A549 (cell line): ENCODE data around the gene MYL1. TPM values are rescaled to one million over a fixed set of nuclear protein-coding genes. Genes with fewer than 3 reads are reported as not detected.
A peak's percentile ranks its signal among the peaks of the same experiment; 100 is the strongest.

Source experiments
- ATAC-seq, 2 experiments: fragments of 200-7000 bp in 1 of 2; fragments of >200 bp in 1 of 2; cut with Nextera tagmentation in 1 of 2; cut with Tn5 transposase in 1 of 2; 3 replicates each; pipeline versions ENCODE4 v1.8.0 to v1.9.1; 2018 to 2020; ENCODE audit warnings: mild to moderate bottlenecking in 1 of 2, moderate library complexity in 1 of 2
- CTCF ChIA-PET: fragments of 300-600 bp; sonication (Branson Sonifier 250); formaldehyde crosslinking; extraction: SDS; loops from one replicate; lab custom pipeline; 2021; ENCODE audit warnings: antibody characterized with exemption, inconsistent platforms; lab: Yijun Ruan, JAX
- POLR2A ChIA-PET: fragments of 350-600 bp; formaldehyde crosslinking; extraction: SDS; loops from one replicate; lab custom pipeline; 2021; ENCODE audit warnings: antibody characterized with exemption, inconsistent platforms; lab: Yijun Ruan, JAX
- DNase-seq, 2 experiments: peaks; one replicate each; pipeline versions ENCODE4 v3.0.0 to v3.0.0-alpha.2; 2011 to 2016; ENCODE audit warnings: low read depth in 1 of 2, low spot score in 1 of 2
- FAIRE-seq: peaks from 2 replicates; lab custom pipeline; 2011; peaks lifted over from hg19 to GRCh38; lab: Jason Lieb, UNC
- H3K27ac ChIP-seq, 2 experiments: fragments of >200 bp; sonication (Bioruptor Twin); formaldehyde crosslinking; 3 replicates each; pipeline ENCODE4 v1.5.1; 2016 to 2017
- H3K4me1 ChIP-seq: fragments of >200 bp; sonication (Bioruptor Twin); formaldehyde crosslinking; 3 replicates; pipeline ENCODE4 v1.6.1; 2016
- H3K4me2 ChIP-seq: fragments of >200 bp; sonication (Bioruptor Twin); formaldehyde crosslinking; 3 replicates; pipeline ENCODE4 v1.6.1; 2016
- H3K4me3 ChIP-seq: fragments of >200 bp; sonication (Bioruptor Twin); formaldehyde crosslinking; 3 replicates; pipeline ENCODE4 v1.5.1; 2016
- H3K9me3 ChIP-seq: fragments of >200 bp; sonication (Bioruptor Twin); formaldehyde crosslinking; 3 replicates; pipeline ENCODE4 v1.6.1; 2016
- CBX8 ChIP-seq: fragments of 200-600 bp; sonication (generic); IDR thresholded peaks from 2 replicates; pipeline ENCODE4 v1.6.1; 2016
- CHD2 ChIP-seq: fragments of 150-350 bp; IDR thresholded peaks from 2 replicates; pipeline ENCODE4 v1.6.1; 2014; ENCODE audit warnings: low read length; ENCODE audit not compliant: partially characterized antibody
- FOSB ChIP-seq: fragments of 250-450 bp; sonication (Bioruptor Pico); IDR thresholded peaks from 2 replicates; pipeline ENCODE4 v1.5.0; 2020; ENCODE audit warnings: mild to moderate bottlenecking, moderate library complexity
- FOSL2 ChIP-seq, 2 experiments: fragments of 450-650 bp in 1 of 2; fragments of >200 bp in 1 of 2; sonication (Bioruptor Twin) in 1 of 2; formaldehyde crosslinking; IDR thresholded peaks; 2 replicates each; pipeline versions ENCODE4 v1.5.0 to v1.6.1; 2016 to 2020; ENCODE audit warnings: mild to moderate bottlenecking in 1 of 2, moderate library complexity in 1 of 2
- GATA3 ChIP-seq: IDR thresholded peaks from 2 replicates; pipeline ENCODE4 v1.6.1; 2012; ENCODE audit warnings: borderline replicate concordance
- HOXA7 ChIP-seq: fragments of 250-450 bp; sonication (Bioruptor Pico); IDR thresholded peaks from 2 replicates; pipeline ENCODE4 v1.5.0; 2020; ENCODE audit warnings: mild to moderate bottlenecking, moderate library complexity
- HOXB13 ChIP-seq: fragments of 250-450 bp; sonication (Bioruptor Pico); IDR thresholded peaks from 2 replicates; pipeline ENCODE4 v1.5.0; 2020; ENCODE audit warnings: low read depth, mild to moderate bottlenecking, moderate library complexity
- HOXB5 ChIP-seq: fragments of 250-450 bp; sonication (Bioruptor Pico); IDR thresholded peaks from 2 replicates; pipeline ENCODE4 v1.5.0; 2020; ENCODE audit warnings: mild to moderate bottlenecking, moderate library complexity
- JUNB ChIP-seq: fragments of >200 bp; sonication (Bioruptor Twin); formaldehyde crosslinking; IDR thresholded peaks from 2 replicates; pipeline ENCODE4 v1.6.1; 2016
- MAZ ChIP-seq: fragments of 150-350 bp; IDR thresholded peaks from 2 replicates; pipeline ENCODE4 v1.6.1; 2014; ENCODE audit warnings: antibody characterized with exemption, low read depth, low read length, borderline replicate concordance
- MYC ChIP-seq: IDR thresholded peaks from 2 replicates; pipeline ENCODE4 v1.6.1; 2012; ENCODE audit warnings: mild to moderate bottlenecking, inconsistent platforms, low read length, improper control_type of control experiment, borderline replicate concordance
- NPAS2 ChIP-seq: fragments of 250-450 bp; sonication (Bioruptor Pico); IDR thresholded peaks from 2 replicates; pipeline ENCODE4 v1.8.0; 2022; ENCODE audit warnings: mild to moderate bottlenecking, moderate library complexity, borderline replicate concordance
- NR3C1 ChIP-seq: fragments of >200 bp; sonication (Bioruptor Twin); formaldehyde crosslinking; IDR thresholded peaks from 3 replicates; pipeline ENCODE4 v1.6.1; 2017
- PHF8 ChIP-seq: fragments of 200-600 bp; sonication (generic); IDR thresholded peaks from 2 replicates; pipeline ENCODE4 v1.6.1; 2016; ENCODE audit warnings: low read depth, mild to moderate bottlenecking, antibody characterized with exemption, moderate library complexity, borderline replicate concordance
- POLR2A ChIP-seq: IDR thresholded peaks from 2 replicates; pipeline ENCODE4 v1.6.1; 2012; ENCODE audit warnings: mild to moderate bottlenecking, low read length
- RFX5 ChIP-seq: fragments of 450-650 bp; IDR thresholded peaks from 2 replicates; pipeline ENCODE4 v1.7.1; 2014; ENCODE audit warnings: antibody characterized with exemption, mild to moderate bottlenecking, moderate library complexity
- RNF2 ChIP-seq: fragments of 200-600 bp; sonication (generic); IDR thresholded peaks from 2 replicates; pipeline ENCODE4 v1.6.1; 2016; ENCODE audit warnings: low read depth, mild to moderate bottlenecking, antibody characterized with exemption, moderate library complexity, borderline replicate concordance
- TFCP2L1 ChIP-seq: fragments of 250-450 bp; sonication (Bioruptor Pico); IDR thresholded peaks from 2 replicates; pipeline ENCODE4 v1.5.0; 2021; ENCODE audit warnings: mild to moderate bottlenecking
- ZC3H11A ChIP-seq: fragments of 450-650 bp; IDR thresholded peaks from 2 replicates; pipeline ENCODE4 v1.6.1; 2014; ENCODE audit warnings: antibody characterized with exemption, mild to moderate bottlenecking
- ZFP36 ChIP-seq: fragments of 450-650 bp; IDR thresholded peaks from 2 replicates; pipeline ENCODE4 v1.6.1; 2014; ENCODE audit warnings: borderline replicate concordance; ENCODE audit not compliant: partially characterized antibody
- ZNF302 ChIP-seq: fragments of 250-450 bp; sonication (Bioruptor Pico); IDR thresholded peaks from 2 replicates; pipeline ENCODE4 v1.9.0; 2021; ENCODE audit warnings: inconsistent platforms, mild to moderate bottlenecking, moderate library complexity
- WGBS: methylation state at CpG from one replicate; pipeline ENCODE4 v1.1.6; 2017; ENCODE audit errors: missing lambda C conversion rate; 5-methylcytosine and 5-hydroxymethylcytosine counted together
- polyA plus RNA-seq, 4 experiments: library from polyadenylated mRNA; depleted of rRNA in 3 of 4; stranded (reverse); fragments of >200 nt; fragmentation: RNase III in 1 of 4; extraction: RNeasy Plus Mini Kit Qiagen cat#74134 plus additional on column Dnase treatment in 1 of 4; gene quantifications; 2 replicates in 3 of 4; 3 replicates in 1 of 4; pipeline ENCODE4 v1.2.3, GENCODE V29; 2011 to 2017
- TF ChIP-seq, protein P1 (sequence below): fragments of 150-350 bp; IDR thresholded peaks from 2 replicates; pipeline ENCODE4 v1.6.1; 2014; ENCODE audit warnings: low read depth, mild to moderate bottlenecking, low read length
- TF ChIP-seq, protein P2 (sequence below): fragments of 450-650 bp; IDR thresholded peaks from 2 replicates; pipeline ENCODE4 v1.6.1; 2014; ENCODE audit warnings: antibody characterized with exemption
- TF ChIP-seq, protein P3 (sequence below): IDR thresholded peaks from 2 replicates; pipeline ENCODE4 v1.6.1; 2012
- TF ChIP-seq, protein P4 (sequence below): fragments of >200 bp; sonication (Bioruptor Twin); formaldehyde crosslinking; IDR thresholded peaks from 3 replicates; pipeline ENCODE4 v1.6.1; 2016
- TF ChIP-seq, protein P5 (sequence below): IDR thresholded peaks from 2 replicates; pipeline ENCODE4 v1.6.1; 2012; ENCODE audit warnings: low read depth, borderline replicate concordance
- TF ChIP-seq, protein P6 (sequence below): fragments of 250-450 bp; sonication (Bioruptor Pico); IDR thresholded peaks from 2 replicates; pipeline ENCODE4 v1.5.0; 2020; ENCODE audit warnings: low read depth, mild to moderate bottlenecking, moderate library complexity

MYL1 gene
- polyA plus RNA-seq, 2 of the 4 experiments (the other 2 are of a cell fraction), result not detected

DNA sequence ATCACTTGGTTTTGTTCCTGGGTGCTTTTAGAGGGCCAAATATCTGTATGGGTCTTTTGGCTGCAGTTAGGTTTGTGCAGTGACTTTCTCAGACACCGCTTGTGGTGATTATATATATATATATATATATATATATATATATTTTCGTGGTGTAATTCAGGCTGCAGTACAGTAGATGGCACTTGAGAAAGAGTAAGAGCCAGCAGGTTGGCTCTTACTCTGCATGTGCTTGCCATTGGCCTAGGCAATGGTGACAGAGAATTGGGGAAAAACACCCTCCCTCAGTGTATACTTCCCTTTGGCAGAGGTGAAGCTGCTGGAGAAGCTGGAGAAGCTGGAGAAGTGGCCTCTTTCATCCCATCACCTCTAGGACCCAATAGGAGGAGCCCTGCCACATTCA is 22.2 kb upstream of the MYL1 start:
- DNase-seq (no peak), FAIRE-seq (no peak), ATAC-seq (peak in 1 of 2 experiments; percentile 34; a peak in 3 of 6 replicates)
- Histone ChIP-seq H3K9me3 (no peaks in the 10 kb centered on the region), H3K4me1 (no peaks in the 10 kb centered on the region), H3K27ac (no peak overlapping the region), H3K4me3 (no peak overlapping the region), H3K4me2 (no peak overlapping the region)
- TF ChIP-seq RFX5 (no peak), MAZ (no peak), CHD2 (no peak), NR3C1 (no peak), HOXB13 (CRISPR knock-in tag) (no peak), HOXA7 (no peak), GATA3 (no peak), FOSL2 (IDR thresholded peaks at IDR 0.05) (no peak), FOSL2 (CRISPR knock-in tag; IDR thresholded peaks at IDR 0.05) (no peak), ZNF302 (CRISPR knock-in tag) (no peak), TFCP2L1 (CRISPR knock-in tag) (no peak), ZFP36 (no peak)
- TF ChIP-seq, protein P1, sequence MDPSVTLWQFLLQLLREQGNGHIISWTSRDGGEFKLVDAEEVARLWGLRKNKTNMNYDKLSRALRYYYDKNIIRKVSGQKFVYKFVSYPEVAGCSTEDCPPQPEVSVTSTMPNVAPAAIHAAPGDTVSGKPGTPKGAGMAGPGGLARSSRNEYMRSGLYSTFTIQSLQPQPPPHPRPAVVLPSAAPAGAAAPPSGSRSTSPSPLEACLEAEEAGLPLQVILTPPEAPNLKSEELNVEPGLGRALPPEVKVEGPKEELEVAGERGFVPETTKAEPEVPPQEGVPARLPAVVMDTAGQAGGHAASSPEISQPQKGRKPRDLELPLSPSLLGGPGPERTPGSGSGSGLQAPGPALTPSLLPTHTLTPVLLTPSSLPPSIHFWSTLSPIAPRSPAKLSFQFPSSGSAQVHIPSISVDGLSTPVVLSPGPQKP, result no peak
- POLR2A ChIA-PET, result no interaction called here
- CTCF ChIA-PET, result interaction anchor here (0.6 kb wide), 1 partner anchor 32 kb away, joined by 3 read pairs; no protein-coding TSS in a partner anchor
- 9% methylated on average over 2 of the region's 2 CpGs for WGBS

DNA sequence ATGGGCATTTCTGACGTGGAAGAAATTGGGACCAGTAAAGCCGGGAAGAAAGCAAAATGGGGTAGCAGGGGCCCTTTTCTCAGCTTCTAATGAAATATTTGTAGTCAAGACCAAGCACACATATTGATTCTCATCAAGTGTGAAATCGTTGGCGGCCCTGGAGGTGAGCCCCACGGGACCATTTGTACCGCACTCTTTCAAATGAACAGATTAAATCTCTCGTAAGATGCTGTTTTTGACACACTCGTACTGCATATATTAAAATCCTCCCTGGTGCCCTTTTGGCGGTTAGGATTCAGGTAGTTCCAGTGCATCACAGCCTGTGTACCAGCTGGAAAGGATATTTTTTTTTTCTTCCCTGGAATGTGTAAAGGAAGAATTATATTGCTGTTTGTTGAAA is 9.9 kb upstream of the MYL1 start:
- POLR2A ChIA-PET, result no interaction called here
- CTCF ChIA-PET, result no interaction called here
- Histone ChIP-seq H3K9me3 (no peaks in the 10 kb centered on the region), H3K4me3 (no peak overlapping the region), H3K4me2 (no peak overlapping the region), H3K4me1 (no peaks in the 10 kb centered on the region), H3K27ac (no peak overlapping the region)
- DNase-seq (no peak), FAIRE-seq (no peak), ATAC-seq (no peak)
- 21% methylated on average over 9 of the region's 9 CpGs for WGBS
- no peak for TF ChIP-seq FOSL2 (IDR thresholded peaks at IDR 0.05)
- TF ChIP-seq FOSL2 (CRISPR knock-in tag; IDR thresholded peaks at IDR 0.05), result no peak
- TF ChIP-seq RNF2, result no peak
- TF ChIP-seq, protein P2, sequence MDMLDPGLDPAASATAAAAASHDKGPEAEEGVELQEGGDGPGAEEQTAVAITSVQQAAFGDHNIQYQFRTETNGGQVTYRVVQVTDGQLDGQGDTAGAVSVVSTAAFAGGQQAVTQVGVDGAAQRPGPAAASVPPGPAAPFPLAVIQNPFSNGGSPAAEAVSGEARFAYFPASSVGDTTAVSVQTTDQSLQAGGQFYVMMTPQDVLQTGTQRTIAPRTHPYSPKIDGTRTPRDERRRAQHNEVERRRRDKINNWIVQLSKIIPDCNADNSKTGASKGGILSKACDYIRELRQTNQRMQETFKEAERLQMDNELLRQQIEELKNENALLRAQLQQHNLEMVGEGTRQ, result no peak

DNA sequence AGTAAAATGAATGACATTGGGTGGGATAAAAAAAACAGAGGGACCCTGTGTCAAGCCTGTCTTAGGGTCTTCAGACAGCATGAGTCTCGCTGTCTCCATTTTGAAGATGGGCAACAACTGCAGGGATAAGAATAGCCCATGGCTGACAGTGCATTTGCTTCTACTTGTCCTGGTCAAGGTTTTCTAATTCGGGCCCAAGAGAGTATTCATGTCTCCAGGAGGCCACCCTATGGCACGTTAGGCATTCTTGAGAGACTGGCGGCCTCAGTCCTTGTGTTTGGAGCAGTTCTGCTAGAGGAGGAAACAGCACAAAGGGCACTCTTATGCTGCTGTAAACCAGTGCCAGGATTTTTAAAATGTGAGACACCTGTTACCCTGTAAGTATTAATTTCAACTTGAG is 9.5 kb upstream of the MYL1 start:
- H3K9me3 ChIP-seq, result no peaks in the 10 kb centered on the region
- TF ChIP-seq NPAS2, result no peak
- TF ChIP-seq NR3C1, result no peak
- TF ChIP-seq, protein P1, result no peak
- no peak for TF ChIP-seq HOXB5 (CRISPR knock-in tag)
- TF ChIP-seq ZFP36, result no peak
- no peak for TF ChIP-seq CHD2
- TF ChIP-seq JUNB, result no peak
- no peak for TF ChIP-seq ZC3H11A
- TF ChIP-seq, protein P3, sequence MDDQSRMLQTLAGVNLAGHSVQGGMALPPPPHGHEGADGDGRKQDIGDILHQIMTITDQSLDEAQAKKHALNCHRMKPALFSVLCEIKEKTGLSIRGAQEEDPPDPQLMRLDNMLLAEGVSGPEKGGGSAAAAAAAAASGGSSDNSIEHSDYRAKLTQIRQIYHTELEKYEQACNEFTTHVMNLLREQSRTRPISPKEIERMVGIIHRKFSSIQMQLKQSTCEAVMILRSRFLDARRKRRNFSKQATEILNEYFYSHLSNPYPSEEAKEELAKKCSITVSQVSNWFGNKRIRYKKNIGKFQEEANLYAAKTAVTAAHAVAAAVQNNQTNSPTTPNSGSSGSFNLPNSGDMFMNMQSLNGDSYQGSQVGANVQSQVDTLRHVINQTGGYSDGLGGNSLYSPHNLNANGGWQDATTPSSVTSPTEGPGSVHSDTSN, result no peak
- TF ChIP-seq, protein P4, sequence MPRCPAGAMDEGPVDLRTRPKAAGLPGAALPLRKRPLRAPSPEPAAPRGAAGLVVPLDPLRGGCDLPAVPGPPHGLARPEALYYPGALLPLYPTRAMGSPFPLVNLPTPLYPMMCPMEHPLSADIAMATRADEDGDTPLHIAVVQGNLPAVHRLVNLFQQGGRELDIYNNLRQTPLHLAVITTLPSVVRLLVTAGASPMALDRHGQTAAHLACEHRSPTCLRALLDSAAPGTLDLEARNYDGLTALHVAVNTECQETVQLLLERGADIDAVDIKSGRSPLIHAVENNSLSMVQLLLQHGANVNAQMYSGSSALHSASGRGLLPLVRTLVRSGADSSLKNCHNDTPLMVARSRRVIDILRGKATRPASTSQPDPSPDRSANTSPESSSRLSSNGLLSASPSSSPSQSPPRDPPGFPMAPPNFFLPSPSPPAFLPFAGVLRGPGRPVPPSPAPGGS, result no peak
- TF ChIP-seq MYC, result no peak
- no peak for TF ChIP-seq PHF8
- no peak for TF ChIP-seq POLR2A
- TF ChIP-seq GATA3, result no peak
- no peak for TF ChIP-seq FOSB (CRISPR knock-in tag)
- TF ChIP-seq RFX5, result no peak
- TF ChIP-seq, protein P5, sequence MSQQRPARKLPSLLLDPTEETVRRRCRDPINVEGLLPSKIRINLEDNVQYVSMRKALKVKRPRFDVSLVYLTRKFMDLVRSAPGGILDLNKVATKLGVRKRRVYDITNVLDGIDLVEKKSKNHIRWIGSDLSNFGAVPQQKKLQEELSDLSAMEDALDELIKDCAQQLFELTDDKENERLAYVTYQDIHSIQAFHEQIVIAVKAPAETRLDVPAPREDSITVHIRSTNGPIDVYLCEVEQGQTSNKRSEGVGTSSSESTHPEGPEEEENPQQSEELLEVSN, result no peak
- TF ChIP-seq CBX8, result no peak
- TF ChIP-seq, protein P6, sequence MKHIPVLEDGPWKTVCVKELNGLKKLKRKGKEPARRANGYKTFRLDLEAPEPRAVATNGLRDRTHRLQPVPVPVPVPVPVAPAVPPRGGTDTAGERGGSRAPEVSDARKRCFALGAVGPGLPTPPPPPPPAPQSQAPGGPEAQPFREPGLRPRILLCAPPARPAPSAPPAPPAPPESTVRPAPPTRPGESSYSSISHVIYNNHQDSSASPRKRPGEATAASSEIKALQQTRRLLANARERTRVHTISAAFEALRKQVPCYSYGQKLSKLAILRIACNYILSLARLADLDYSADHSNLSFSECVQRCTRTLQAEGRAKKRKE (CRISPR knock-in tag), result no peak

More for the DNA sequence above, 9.5 kb upstream of the MYL1 start:
- no peak overlapping the region for H3K4me2 ChIP-seq
- H3K4me1 ChIP-seq, result no peaks in the 10 kb centered on the region
- ChIA-PET POLR2A (no interaction called here), CTCF (no interaction called here)
- no peak for FAIRE-seq
- no peak overlapping the region for H3K4me3 ChIP-seq
- no peak for DNase-seq
- no peak overlapping the region for H3K27ac ChIP-seq
- ATAC-seq, result no peak
- 2% methylated on average over 4 of the region's 4 CpGs for WGBS
